Brain microvascular endothelial cell (primary cell): ENCODE results near the gene GK2.

Experiments
- DNase-seq: peaks from one replicate; pipeline ENCODE4 v3.0.0-alpha.2; 2020
- H3K27ac ChIP-seq: fragments of 250-450 bp; sonication (Bioruptor Pico); 2 replicates; pipeline ENCODE4 v1.5.1; 2020; ENCODE audit warnings: mild to moderate bottlenecking, moderate library complexity
- H3K27me3 ChIP-seq: fragments of 250-450 bp; sonication (Bioruptor Pico); replicated peaks from 2 replicates; pipeline ENCODE4 v1.5.1; 2020; ENCODE audit warnings: mild to moderate bottlenecking
- H3K36me3 ChIP-seq: fragments of 250-450 bp; sonication (Bioruptor Pico); replicated peaks from 2 replicates; pipeline ENCODE4 v1.5.1; 2020; ENCODE audit warnings: mild to moderate bottlenecking
- H3K4me3 ChIP-seq: 2 replicates; pipeline ENCODE4 v1.5.1; 2011; ENCODE audit warnings: low read depth, mild to moderate bottlenecking, control low read depth, low read length, moderate library complexity
- in situ Hi-C: cut with HindIII; loops from 2 replicates; pipeline ENCODE4 v1.10.0; 2017; ENCODE audit warnings: low sequenced_read_pairs, low pct_ligation_motif_present
- TF ChIP-seq, protein P1 (sequence below): IDR thresholded peaks from 2 replicates; pipeline ENCODE4 v1.5.1; 2011; ENCODE audit warnings: low read depth, mild to moderate bottlenecking, moderate library complexity, low read length, control low read depth, inconsistent platforms; ENCODE audit errors: missing control alignments

Gene GK2

DNA sequence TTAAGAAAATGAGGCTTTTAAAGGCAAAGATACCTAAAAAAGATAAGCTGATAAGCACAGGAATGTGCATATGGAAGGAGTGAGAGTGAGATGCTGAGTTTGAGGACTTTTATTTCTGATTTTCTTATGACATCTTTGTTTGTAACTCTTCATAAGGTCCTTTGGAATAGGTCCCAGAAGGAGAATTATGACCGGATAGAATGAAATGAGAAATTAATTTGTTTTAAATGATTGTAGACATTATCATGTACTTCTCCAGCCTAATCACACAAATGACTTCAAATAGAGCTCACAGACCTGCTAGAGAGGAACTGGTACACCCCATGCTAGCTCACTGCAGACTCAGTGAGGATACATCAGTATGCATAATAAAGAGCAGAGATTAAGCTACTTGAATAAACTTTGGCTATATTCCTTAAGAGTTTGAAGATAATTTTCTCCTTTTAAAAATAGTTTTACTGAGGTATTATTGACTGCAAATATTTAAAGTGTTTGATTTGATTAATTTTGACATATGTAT lies 5.6 kb downstream of the GK2 start:
- TF ChIP-seq, protein P1, sequence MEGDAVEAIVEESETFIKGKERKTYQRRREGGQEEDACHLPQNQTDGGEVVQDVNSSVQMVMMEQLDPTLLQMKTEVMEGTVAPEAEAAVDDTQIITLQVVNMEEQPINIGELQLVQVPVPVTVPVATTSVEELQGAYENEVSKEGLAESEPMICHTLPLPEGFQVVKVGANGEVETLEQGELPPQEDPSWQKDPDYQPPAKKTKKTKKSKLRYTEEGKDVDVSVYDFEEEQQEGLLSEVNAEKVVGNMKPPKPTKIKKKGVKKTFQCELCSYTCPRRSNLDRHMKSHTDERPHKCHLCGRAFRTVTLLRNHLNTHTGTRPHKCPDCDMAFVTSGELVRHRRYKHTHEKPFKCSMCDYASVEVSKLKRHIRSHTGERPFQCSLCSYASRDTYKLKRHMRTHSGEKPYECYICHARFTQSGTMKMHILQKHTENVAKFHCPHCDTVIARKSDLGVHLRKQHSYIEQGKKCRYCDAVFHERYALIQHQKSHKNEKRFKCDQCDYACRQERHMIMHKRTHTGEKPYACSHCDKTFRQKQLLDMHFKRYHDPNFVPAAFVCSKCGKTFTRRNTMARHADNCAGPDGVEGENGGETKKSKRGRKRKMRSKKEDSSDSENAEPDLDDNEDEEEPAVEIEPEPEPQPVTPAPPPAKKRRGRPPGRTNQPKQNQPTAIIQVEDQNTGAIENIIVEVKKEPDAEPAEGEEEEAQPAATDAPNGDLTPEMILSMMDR = no peak
- Histone ChIP-seq H3K27ac (no peak overlapping the region), H3K36me3 (no peaks in the 10 kb centered on the region), H3K27me3 (no peaks in the 10 kb centered on the region), H3K4me3 (no peak overlapping the region)
- no peak for DNase-seq
- in situ Hi-C loops = no loop called here

DNA sequence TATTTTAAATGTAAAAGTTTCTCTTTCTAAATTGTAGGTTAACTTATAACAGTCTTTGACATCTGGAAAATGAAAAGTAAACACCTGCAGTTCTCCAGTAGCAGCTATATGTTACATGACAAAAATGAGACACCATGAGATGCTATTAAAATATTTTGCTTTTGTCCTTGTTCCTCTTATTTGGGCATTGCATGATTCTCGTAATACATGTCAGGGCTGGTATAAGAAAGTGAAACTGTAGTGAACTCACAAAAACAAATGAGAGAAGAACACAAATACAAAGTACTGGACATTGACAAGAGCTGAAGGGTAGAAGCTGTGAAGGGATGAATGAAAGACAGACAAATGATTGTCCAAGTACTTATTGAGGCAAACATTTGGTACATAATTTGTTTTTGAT lies 9.0 kb downstream of the GK2 start:
- Histone ChIP-seq H3K27ac (no peak overlapping the region), H3K27me3 (no peaks in the 10 kb centered on the region), H3K36me3 (no peaks in the 10 kb centered on the region), H3K4me3 (no peak overlapping the region)
- TF ChIP-seq, protein P1 = no peak
- in situ Hi-C loops = no loop called here
- DNase-seq = no peak

DNA sequence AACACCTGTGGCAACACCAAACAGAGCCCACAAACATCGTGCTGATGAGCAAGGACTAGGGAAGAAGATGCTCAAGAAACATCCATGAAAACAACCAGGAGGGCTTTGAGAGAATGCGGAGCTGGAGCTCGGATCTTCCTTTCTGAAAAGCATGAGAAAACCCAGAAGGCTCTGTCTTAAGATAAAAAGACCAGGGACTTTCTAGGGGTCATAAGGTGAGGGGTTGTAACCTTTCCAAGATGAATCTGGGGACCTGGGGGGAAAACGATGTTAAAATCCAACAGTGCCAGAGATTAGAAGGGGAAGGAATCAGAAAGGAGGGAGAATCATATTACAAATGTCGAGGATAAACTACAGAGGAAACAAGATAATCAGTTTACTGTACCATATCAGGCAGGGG lies 10.1 kb downstream of the GK2 start:
- Histone ChIP-seq H3K27me3 (no peaks in the 10 kb centered on the region), H3K36me3 (no peaks in the 10 kb centered on the region), H3K4me3 (no peak overlapping the region), H3K27ac (no peak overlapping the region)
- DNase-seq = no peak
- in situ Hi-C loops = no loop called here
- TF ChIP-seq, protein P1 = no peak

DNA sequence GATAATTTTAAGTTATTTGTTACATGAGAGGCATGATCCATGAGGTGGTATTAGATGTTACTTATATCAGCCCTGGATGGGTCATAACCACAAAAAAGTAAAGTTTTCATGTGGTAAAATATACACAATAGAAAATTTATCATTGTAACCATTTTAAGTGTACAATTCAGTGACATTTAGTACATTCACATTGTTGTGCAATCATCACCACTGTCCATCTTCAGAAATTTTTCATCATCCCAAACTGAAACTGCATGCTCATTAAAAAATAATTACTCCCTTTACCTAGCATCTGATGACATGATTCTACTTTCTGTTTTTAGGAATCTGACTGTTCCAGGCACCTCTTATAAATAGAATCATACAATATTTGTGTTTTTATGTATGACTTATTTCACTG lies 11.2 kb downstream of the GK2 start:
- Histone ChIP-seq H3K27ac (no peak overlapping the region), H3K27me3 (no peaks in the 10 kb centered on the region), H3K4me3 (no peak overlapping the region), H3K36me3 (no peaks in the 10 kb centered on the region)
- in situ Hi-C loops = no loop called here
- no peak for DNase-seq
- TF ChIP-seq, protein P1 = no peak

DNA sequence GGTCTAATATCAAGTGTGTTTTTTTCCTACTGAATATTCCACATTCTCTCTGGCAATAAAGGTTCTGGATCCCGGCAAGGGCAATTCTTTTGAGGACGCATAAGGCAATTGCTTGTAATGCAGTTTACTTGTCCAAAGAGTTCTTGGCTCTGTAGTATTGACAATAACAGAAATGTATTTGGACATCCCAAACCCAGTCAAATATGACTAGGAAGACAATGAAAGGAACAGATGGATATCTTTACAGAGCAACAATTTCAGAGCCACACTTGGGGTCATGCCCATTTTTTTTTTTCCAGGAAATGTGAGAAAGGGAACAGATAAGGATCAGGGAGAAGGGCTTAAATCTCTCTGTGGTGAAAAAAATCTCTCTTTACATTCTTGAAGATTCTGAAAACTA lies 12.2 kb downstream of the GK2 start:
- TF ChIP-seq, protein P1 = no peak
- no peak overlapping the region for H3K4me3 ChIP-seq
- in situ Hi-C loops = no loop called here
- no peak overlapping the region for H3K27ac ChIP-seq
- H3K27me3 ChIP-seq = no peaks in the 10 kb centered on the region
- H3K36me3 ChIP-seq = no peaks in the 10 kb centered on the region
- DNase-seq = no peak

DNA sequence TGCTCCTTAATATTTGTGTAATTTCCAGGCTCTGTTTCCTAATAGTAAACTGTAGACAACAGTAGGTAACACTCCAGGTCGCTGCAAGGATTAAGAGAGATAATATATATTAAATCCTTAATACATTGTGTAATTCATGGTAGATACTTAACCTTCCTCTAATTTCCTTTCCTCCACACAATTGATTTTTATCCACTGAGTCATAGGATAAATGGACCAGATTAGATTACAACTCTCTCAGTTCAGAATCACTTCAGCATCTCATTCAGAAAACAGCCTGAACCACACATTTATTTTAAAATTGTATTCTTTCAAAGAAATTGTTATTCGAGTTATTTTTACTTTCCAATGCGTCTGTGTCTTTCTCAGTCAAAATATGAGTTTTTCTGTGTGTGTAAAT lies 17.1 kb downstream of the GK2 start:
- no peaks in the 10 kb centered on the region for H3K27me3 ChIP-seq
- in situ Hi-C loops = no loop called here
- DNase-seq = no peak
- H3K4me3 ChIP-seq = no peak overlapping the region
- no peaks in the 10 kb centered on the region for H3K36me3 ChIP-seq
- TF ChIP-seq, protein P1 = no peak
- no peak overlapping the region for H3K27ac ChIP-seq
